GM19193 (cell line): ENCODE data around the gene GADD45B.
A peak's percentile ranks its signal among the peaks of the same experiment; 100 is the strongest.

Source experiments
- POLR2A ChIP-seq: IDR thresholded peaks from 4 replicates; pipeline ENCODE4 v1.6.1; 2011; ENCODE audit not compliant: insufficient read depth, insufficient read length; ENCODE audit errors: extremely low read depth

GADD45B gene, protein sequence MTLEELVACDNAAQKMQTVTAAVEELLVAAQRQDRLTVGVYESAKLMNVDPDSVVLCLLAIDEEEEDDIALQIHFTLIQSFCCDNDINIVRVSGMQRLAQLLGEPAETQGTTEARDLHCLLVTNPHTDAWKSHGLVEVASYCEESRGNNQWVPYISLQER

DNA sequence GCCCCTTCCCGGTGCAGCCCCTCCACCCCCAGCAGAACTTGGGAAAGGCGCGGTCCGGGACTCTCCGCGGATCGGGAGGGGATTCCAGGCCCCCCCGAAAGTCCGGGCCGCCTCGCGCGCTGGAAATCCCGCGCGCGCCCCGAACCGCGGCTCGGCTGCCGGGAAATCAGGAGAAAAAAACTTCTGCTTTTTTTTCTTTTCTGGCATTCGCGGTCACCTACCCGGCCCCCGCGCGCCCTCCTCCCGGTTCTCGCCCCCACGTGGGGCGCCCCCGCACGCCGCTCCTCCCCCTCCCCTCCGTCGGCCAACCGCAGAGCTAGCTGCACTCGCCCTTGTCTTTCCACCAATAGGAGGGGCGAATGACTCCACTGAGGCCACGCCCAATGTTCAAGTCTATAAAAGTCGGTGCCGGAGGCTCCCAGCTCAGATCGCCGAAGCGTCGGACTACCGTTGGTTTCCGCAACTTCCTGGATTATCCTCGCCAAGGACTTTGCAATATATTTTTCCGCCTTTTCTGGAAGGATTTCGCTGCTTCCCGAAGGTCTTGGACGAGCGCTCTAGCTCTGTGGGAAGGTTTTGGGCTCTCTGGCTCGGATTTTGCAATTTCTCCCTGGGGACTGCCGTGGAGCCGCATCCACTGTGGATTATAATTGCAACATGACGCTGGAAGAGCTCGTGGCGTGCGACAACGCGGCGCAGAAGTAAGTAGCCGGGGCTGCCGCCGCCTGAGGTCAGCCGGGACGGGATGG is at the start of gene GADD45B:
Gene GADD45B, plus strand, starts transcription at position 426 of the 749 bp plus-strand sequence. Its CDS starts 232 bp downstream, at position 658.
- peak; percentile 100 for TF ChIP-seq POLR2A

GRCh38 chr19:2426611-2427428 is 49.1 kb upstream of the GADD45B start:
- no peak for TF ChIP-seq POLR2A

GRCh38 chr19:2427429-2428320 is 48.3 kb upstream of the GADD45B start, which contains the start of gene TIMM13:
TSS of gene TIMM13 (minus strand) at chr19:2427586. CDS start at chr19:2427533, 53 bp downstream.
- TF ChIP-seq POLR2A, result peak; percentile 78

DNA sequence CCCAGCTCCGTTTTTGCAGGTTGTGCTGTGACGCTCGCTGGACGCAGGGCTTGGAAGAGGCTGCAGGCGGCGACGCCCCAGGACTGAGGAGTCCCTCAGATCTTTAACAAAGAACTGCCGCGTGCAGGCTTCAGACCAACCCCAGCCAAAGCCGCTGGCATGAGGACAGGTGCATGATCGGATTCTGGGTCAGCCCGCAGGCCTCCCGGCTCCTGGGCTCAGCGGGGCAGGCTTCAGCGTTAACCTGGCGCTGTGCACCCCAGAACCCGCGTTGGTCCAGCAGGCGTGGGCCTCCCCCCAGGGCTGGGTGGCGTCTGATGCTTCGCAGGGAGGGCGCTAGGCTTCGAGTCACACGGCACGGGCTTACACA is 47.6 kb upstream of the GADD45B start:
- no peak for TF ChIP-seq POLR2A

DNA sequence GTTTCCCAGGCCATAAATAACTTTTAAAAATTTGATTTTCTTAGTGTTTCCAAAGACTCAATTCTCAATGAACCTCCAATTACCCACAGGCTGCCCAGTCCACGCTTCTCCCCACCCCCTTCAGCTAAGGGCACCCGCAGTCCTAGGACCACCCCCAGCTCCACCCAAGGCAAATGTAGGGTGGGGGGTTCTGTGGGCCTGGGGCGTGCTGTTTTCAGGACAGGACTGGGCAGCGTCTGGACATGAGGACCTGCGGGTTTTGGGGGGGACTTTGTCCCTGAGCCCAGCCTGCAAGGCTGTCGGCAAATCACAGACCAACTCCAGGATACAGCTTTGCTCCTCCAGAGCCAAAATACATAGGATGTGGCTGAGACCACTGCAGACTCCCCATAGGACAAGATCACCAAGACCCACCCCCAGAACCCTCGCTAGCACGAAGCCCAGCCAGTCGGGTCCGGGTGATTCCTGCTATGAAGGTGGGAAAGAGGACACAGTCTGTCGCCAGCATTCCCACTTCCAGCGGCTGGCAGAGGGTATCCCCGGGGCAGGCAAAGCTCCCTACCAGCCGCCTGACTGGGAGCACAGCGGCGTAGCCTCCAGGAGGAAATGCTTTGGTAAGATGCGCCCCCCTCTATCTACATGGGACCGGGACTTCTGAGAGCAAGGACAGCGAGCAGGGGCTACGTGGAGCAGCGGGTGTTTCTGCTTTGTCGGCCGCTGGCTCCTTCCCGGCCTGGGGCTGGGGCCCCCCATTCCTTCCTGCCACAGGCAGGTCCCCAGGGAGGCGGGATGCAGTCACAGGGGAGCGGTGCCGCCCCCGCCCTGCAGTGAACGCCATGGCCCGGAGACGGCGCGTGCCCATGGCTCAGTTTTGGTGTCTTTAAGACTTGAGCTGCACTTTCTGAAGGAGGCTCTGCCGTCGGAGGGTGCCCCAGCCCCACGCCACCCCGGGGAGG is 46.9 kb upstream of the GADD45B start:
- TF ChIP-seq POLR2A, result no peak

GRCh38 chr19:2429917-2430535 is 45.9 kb upstream of the GADD45B start:
- peak; percentile 17 for TF ChIP-seq POLR2A

GRCh38 chr19:2431318-2432055 is 44.4 kb upstream of the GADD45B start:
- TF ChIP-seq POLR2A, result no peak

GRCh38 chr19:2432131-2432848 is 43.6 kb upstream of the GADD45B start:
- no peak for TF ChIP-seq POLR2A

- no peak for TF ChIP-seq POLR2A
Measured at GRCh38 chr19:2433854-2434253, 42.1 kb upstream of the GADD45B start.

DNA sequence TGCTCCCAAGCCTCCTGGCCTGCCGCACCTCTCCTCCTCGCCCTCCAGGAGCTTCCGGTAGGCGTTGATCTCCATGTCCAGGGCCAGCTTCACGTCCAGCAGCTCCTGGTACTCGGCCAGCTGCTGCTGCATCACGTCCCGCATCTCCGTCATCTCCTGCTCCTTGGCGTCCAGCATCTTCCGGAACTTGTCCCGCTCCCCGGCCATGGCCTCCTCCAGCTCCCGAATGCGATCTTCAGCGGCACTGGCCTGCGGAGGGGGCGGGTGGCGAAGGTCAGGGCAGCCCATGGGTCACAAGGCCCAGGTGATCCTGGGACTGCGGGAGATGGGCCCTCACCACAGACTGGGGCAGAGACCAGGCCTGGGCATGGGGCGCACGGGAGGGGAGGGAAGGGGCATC is 41.7 kb upstream of the GADD45B start:
- TF ChIP-seq POLR2A, result no peak

DNA sequence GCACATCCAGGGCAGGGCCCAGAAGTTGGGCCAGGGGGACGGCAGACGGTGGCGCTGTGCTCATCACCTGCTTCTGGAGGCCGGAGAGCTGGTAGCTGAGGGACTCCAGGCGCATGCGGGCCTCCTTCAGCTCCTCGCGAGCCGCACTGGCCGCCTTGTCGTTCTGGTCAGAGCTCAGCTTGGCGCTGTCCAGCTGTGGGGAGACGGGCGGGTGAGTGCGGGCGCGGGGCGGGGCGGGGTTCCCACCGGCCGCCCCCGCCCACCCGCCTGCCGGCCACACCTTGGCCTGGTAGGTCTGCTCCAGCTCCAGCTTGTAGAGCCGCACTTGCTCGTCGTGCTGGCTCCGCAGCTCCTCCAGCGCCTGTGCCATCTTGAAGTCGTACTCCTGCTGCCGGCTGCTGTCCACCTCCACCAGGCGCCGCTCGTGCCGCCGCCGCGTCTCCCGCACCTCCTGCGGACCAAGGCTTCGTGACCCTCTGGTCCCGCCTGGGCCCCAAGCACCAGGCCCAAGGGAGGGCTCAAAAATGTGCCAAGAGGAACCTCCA is 41.1 kb upstream of the GADD45B start:
- TF ChIP-seq POLR2A, result no peak
